ENCODE measurements around the gene SLAMF9. TPM values are rescaled to one million over a fixed set of nuclear protein-coding genes. Genes with fewer than 3 reads are reported as not detected.

SLAMF9 gene
- total RNA-seq, 1 donor from 2014 or later, result not detected

- DNase-seq, result no peak
These were observed 20.4 kb upstream of the SLAMF9 start for GRCh38 chr1:159974350-159974965.

GRCh38 chr1:159973350-159973940 is 19.4 kb upstream of the SLAMF9 start:
- DNase-seq, result no peak

- no peak for DNase-seq
These were observed 18.6 kb upstream of the SLAMF9 start for GRCh38 chr1:159972443-159973205.

DNA sequence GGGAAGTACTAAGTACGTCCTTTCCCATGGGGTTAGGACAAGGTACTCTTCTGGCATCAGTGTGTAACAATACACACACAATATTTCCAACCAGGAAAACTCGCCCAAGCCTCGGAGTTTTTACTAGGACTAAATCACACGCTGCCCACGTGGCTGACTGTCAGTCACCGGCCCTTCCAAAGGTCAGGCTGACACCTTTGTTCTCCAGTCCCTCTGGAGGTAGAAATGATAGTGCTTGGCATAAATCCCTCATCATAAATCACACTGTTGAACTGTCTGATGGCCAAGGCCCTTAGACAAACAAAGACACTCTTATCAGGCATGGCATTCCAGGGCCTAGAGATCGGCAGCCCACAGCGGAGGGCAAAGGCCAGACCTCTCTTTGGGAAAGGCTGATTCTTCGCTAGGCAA is 16.9 kb upstream of the SLAMF9 start:
- DNase-seq, result no peak

DNA sequence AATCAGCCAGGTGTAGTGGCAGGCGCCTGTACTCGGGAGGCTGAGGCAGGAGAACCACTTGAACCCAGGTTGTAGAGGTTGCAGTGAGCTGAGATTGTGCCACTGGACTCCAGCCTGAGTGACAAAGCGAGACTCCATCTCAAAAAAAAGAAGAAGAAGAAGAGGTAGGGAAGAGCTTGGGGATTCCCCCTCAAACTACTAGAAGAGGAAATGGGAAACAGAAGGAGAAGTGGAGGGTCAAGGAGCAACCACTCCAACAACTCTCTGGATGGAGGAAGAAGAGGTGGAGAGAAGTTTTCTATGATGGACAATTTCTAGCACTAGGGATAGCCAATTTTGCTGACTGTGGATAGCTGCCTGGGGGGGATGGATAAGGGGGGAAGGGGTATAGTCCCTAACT is 14.9 kb upstream of the SLAMF9 start:
- no peak for DNase-seq

DNA sequence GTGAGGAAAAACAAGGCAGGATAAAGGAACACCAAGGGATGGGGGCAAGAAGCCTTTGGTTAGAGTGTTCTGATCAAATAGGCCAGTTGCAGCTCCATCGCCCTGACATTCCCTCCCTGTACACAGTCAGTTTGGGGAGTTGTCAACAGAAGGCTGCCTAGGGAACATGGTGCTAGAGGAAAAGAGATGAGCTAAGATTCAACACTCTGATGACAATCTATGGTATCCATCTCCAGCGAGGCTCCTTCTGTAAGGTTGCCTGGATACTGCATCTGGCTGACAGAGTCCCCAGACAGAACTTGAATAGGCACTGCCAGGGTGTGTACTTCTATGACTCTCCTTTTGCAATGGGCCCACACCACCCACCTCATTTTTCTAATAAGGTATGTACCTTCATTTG is 11.2 kb upstream of the SLAMF9 start:
- no peak for DNase-seq

DNA sequence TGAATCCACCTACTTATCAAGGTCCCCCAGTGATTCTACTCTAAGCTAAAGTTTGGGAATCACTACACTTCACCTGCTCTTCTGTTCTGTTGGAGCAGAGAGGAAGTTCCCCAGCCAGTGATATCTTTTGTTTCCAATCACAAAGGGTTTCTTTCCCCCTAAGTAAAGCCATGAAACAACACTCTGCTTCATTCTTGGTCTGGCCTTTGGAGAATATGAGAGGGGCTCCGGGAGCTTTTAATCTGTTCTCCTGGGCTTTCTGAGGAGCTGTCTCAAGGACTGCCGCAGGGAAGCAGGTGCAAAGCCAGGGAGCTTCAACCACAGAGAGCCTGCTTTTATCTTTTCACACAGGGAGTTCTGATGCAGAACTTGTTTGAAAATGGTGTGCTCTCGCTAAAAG is 10.1 kb upstream of the SLAMF9 start:
- no peak for DNase-seq

DNA sequence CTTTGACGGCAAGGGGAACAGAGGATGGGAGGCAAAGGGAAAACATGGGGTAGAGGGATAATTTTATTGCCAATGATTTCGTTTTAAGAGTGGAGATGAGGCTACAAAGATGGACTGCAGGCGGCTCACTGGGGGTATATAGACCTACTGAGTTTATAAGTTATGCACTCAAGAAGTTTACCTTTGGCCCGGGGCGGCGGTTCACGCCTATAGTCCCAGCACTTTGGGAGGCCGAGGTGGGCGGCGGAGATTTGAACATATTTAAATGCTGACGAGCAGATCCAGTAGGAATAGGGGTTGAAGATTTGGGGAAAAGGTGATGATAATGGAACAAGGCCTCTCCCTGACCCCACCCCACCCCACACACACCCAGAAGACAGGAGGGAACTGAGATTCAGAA is 8.1 kb upstream of the SLAMF9 start:
- no peak for DNase-seq

DNA sequence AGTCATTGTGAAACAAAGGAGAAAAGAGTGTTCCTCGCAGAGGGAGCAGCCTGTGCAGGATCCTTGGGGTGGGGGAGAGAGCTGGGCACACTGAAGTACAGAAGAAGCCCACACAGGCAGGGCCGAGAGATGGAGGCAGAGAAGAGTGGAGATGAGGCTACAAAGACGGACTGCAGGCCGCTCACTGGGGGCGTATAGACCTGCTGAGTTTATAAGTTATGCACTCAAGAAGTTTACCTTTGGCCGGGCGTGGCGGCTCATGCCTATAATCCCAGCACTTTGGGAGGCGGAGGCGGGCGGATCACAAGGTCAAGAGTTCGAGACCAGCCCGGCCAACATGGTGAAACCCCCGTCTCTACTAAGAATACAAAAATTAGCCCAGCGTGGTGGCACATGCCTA is 7.6 kb upstream of the SLAMF9 start:
- DNase-seq, result no peak

DNA sequence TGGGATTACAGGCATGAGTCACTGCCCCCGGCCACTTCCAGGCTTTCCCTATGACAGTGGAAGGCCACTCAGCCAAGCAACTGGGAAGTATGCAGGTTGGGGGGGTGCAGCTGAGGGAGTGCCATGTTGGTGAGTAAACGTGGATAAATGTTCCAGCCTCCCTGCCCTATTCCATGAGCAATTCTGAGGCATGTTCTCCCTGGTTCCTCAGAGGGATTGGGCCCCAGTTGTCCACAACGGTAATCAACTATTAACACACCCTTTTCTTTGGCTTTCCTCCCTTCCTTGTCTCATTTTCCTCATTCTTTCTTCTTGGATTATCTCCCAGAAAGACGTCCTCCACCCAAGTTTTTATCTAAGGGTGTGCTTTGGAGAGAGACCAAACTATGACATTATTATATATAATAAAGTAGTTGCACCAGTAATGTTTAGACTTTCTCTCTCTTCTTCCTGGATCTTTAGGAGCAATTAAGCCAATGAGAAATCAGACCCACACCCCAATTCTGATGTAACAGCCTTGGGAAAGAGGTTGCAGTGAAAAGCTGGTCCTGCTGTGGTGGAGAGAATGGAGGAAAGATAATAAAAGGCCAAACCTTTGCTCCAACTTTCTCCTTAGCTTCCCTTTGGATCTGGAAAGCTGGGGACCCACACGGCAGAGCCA is 6.8 kb upstream of the SLAMF9 start:
- DNase-seq, result no peak

GRCh38 chr1:159959451-159959850 is 5.4 kb upstream of the SLAMF9 start:
- DNase-seq, result no peak

DNA sequence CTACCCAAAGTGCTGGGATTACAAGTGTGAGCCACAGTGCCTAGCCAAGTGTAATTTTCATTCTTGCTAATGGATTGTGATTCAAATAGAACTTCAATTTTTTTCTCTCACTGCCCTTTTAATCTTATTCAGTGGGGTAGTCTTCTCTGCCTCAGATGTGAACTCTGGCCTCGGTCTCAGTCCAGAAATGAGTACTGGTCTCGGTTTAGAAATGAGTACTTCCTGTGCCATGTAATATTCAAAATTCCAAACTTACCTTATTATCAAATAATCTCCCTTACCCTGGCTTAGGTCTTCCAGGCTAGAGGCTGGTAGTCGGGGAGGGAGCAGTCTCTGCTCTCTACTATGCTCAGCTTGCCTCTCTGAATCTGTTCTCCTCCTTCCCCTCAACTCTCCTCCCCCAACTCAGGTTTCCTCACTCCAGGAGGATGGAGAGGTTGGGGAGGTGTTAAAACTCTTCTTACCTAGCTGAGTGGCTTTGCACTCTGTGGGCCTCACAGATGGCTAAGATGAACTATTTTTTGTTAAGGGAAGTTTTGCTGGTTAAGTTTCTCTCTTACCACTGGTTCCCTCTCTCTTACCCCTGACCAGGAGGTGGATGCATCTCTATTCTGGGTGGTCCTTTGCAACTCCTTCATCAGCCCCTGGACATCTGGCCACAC is 4.8 kb upstream of the SLAMF9 start:
- no peak for DNase-seq

DNA sequence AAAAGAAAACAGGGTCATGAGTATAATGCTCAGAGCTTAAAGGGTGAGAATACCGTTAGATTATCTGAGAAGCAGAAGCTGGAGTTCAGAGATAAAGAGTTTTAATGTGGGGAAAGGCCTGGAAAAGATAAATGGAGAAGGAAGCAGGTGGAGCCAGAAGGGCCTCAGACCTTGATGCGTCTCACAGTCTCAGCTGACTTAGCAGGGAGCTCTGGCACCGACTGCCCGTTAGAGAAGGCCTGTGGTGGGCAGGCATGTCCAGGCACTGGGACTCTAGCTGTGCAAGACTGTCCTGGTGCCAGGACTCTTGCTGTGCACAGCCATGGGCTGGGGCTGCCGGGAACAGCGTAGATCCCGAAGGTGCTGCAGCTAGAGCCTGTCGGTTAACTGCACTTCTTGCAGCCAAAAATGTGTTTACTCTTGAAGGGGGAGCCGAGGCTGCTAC is 3.8 kb upstream of the SLAMF9 start:
- DNase-seq, result no peak

DNA sequence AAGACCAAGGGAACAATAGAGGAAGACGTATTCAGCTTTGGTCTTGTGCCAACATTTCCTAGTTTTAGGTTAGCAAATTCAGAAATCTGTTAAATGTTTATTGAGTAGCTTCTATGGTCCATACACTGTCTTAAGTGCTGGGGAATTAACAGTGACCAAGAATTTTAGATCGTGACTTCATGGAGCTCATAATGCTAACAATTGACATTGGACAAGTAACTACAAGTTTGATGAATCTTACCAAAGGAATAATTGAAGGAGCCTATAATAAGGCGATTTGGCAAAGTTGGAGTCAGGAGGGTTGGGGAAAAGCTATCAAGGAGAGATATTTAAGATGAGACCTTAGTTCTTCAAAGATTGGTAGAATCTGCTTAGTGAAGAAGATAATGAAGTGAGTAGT is 1.4 kb upstream of the SLAMF9 start:
- no peak for DNase-seq

GRCh38 chr1:159952932-159953331 is 1.1 kb downstream of the SLAMF9 start:
- DNase-seq, result no peak

DNA sequence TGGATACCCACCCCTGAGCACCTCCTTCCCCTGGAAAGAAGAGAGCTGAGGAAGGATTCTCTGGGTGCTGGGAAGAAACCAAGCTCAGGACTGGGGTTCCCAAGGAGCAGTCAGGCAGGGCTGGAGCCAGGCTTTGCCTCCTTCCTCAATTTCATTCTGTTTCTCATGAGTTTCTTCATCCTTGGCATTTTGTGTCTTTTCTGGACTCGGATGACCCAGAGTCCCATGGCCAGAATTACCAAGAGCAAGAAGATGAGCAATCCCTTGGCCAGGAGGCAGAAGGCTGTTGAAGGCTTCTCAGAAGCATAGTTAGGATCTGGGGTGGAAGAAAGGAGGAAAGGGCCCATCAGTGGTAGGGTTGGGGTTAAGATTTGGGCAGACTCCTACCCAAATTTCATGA is 2.5 kb downstream of the SLAMF9 start:
- no peak for DNase-seq

DNA sequence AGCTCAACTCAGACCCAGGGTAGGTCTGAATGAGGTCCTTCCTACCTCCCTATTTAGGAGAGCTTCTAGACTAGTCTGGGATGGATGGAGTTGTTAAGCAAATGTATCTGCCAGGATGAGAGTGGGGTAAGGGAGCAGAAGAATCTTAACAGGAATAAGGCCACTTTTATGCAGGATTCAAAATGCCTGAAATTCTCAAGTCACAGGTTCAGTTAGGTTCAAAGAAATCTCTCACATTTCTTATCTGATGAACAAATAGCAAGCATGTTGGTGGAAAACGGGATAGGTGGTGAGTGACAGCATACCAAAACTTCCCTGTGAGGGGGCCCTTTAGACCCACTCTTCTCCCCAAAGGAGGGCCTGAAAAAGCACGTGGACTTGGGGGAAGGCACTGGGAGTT is 3.0 kb downstream of the SLAMF9 start:
- no peak for DNase-seq

- no peak for DNase-seq
These were observed 4.1 kb downstream of the SLAMF9 start for GRCh38 chr1:159949981-159950381.

DNA sequence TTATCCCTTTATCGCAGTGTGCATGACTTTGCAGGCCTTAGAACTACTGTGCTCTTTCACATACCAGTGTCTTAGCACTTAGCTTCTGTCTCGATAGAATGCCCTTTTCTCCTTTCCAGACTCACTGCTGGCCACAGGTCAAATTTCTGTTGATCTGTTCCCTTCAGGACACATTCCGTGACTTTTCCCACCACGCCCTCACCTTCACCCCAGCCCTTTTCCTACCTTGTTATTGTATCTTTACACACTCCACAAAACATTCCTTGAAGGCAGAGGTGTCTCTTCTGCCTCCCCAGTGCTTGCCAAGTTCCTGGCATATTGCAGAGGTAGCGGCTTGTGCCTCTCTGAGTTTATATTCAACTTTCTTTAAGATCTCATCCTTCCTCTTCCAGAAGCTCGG is 4.9 kb downstream of the SLAMF9 start:
- DNase-seq, result no peak

- no peak for DNase-seq
These were observed 6.1 kb downstream of the SLAMF9 start for GRCh38 chr1:159947942-159948341.

- DNase-seq, result no peak
These were observed 7.5 kb downstream of the SLAMF9 start for GRCh38 chr1:159946242-159947187.

Data from occipital lobe (tissue), 2 donors.